ENCODE measurements around the gene S100A10.

Gene S100A10

GRCh38 chr1:151956957-151957497 lies 36.6 kb downstream of the S100A10 start:
- TF ChIP-seq CTCF (conservative IDR thresholded peaks at IDR 0.05; ENCODE audit: low read depth, low read length) = no peak
- no peak overlapping the region for H3K4me3 ChIP-seq (ENCODE audit: low read depth, low read length)
- no peak for DNase-seq (ENCODE audit: low read depth)

- no peak overlapping the region for H3K4me3 ChIP-seq (ENCODE audit: low read depth, low read length)
- TF ChIP-seq CTCF (conservative IDR thresholded peaks at IDR 0.05; ENCODE audit: low read depth, low read length) = no peak
- DNase-seq (ENCODE audit: low read depth) = no peak
These were observed 40.1 kb downstream of the S100A10 start for GRCh38 chr1:151953409-151954094.

GRCh38 chr1:151952811-151953210 lies 40.8 kb downstream of the S100A10 start:
- no peak overlapping the region for H3K4me3 ChIP-seq (ENCODE audit: low read depth, low read length)
- no peak for DNase-seq (ENCODE audit: low read depth)
- no peak for TF ChIP-seq CTCF (conservative IDR thresholded peaks at IDR 0.05; ENCODE audit: low read depth, low read length)

GRCh38 chr1:151949371-151950193 lies 44.1 kb downstream of the S100A10 start:
- no peak for DNase-seq (ENCODE audit: low read depth)
- H3K4me3 ChIP-seq (ENCODE audit: low read depth, low read length) = no peak overlapping the region
- TF ChIP-seq CTCF (conservative IDR thresholded peaks at IDR 0.05; ENCODE audit: low read depth, low read length) = no peak

GRCh38 chr1:151948506-151948905 lies 45.2 kb downstream of the S100A10 start:
- DNase-seq (ENCODE audit: low read depth) = no peak
- no peak overlapping the region for H3K4me3 ChIP-seq (ENCODE audit: low read depth, low read length)
- no peak for TF ChIP-seq CTCF (conservative IDR thresholded peaks at IDR 0.05; ENCODE audit: low read depth, low read length)

- no peak overlapping the region for H3K4me3 ChIP-seq (ENCODE audit: low read depth, low read length)
- DNase-seq (ENCODE audit: low read depth) = no peak
- TF ChIP-seq CTCF (conservative IDR thresholded peaks at IDR 0.05; ENCODE audit: low read depth, low read length) = no peak
These were observed 46.5 kb downstream of the S100A10 start for GRCh38 chr1:151947140-151947539.

All from choroid plexus epithelial cell (primary cell).